ES-I3 (cell line): ENCODE measurements around the gene ORAI3.
A peak's percentile ranks its signal among the peaks of the same experiment; 100 is the strongest.

Source experiments
- H3K36me3 ChIP-seq: 2 replicates; pipeline ENCODE4 v1.6.1; 2013; ENCODE audit warnings: mild to moderate bottlenecking, low read length, control low read depth, moderate library complexity; ENCODE audit not compliant: insufficient read depth
- H3K4me1 ChIP-seq: 2 replicates; pipeline ENCODE4 v1.6.1; 2013; ENCODE audit warnings: mild to moderate bottlenecking, control low read depth, low read length; ENCODE audit not compliant: insufficient read depth
- H3K9ac ChIP-seq: 2 replicates; pipeline ENCODE4 v1.6.1; 2013; ENCODE audit warnings: low read depth, mild to moderate bottlenecking, low read length, moderate library complexity
- H3K9me3 ChIP-seq: 2 replicates; pipeline ENCODE4 v1.6.1; 2013; ENCODE audit warnings: mild to moderate bottlenecking, low read length, moderate library complexity; ENCODE audit not compliant: control insufficient read depth, insufficient read depth

ORAI3 gene

GRCh38 chr16:30947859-30948666 lies 805 bp upstream of the ORAI3 start:
- Histone ChIP-seq H3K36me3 (no peaks in the 10 kb centered on the region), H3K9ac (peak overlapping the region; percentile 93), H3K4me1 (peaks cover 12% of the 10 kb centered on the region; the same call in 1 of the 2 replicates), H3K9me3 (no peaks in the 10 kb centered on the region)

- H3K9me3 ChIP-seq: no peaks in the 10 kb centered on the region
- no peaks in the 10 kb centered on the region for H3K36me3 ChIP-seq
- H3K9ac ChIP-seq: peak overlapping the region; percentile 93; the same call in 1 of the 2 replicates
- peaks cover 12% of the 10 kb centered on the region; the same call in 1 of the 2 replicates for H3K4me1 ChIP-seq
Observed at GRCh38 chr16:30949650-30950515, 1.0 kb downstream of the ORAI3 start.

GRCh38 chr16:30950516-30951065 lies 1.7 kb downstream of the ORAI3 start:
- Histone ChIP-seq H3K9me3 (no peaks in the 10 kb centered on the region), H3K9ac (peak overlapping the region; percentile 93; the same call in 1 of the 2 replicates), H3K4me1 (peaks cover 12% of the 10 kb centered on the region; the same call in 1 of the 2 replicates), H3K36me3 (no peaks in the 10 kb centered on the region)

DNA sequence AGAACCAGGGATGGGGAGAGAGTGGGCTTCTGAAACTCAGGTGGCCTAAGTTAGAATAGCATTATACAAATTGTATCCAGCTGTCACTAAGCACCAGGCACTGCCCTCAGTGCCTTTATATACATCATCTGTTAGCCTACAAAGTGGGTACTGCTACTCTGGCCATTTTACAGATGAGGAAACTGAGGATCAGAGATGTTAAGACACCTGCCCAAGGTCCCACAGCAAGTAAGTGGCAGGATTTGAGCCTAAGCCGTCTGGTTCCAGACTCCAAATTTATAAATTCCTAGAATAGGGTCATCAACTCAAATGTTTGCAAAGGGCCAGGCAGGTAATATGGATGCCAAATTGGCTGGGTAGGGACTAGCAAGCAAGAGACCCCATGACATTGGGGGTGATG lies 2.3 kb downstream of the ORAI3 start:
- no peaks in the 10 kb centered on the region for H3K36me3 ChIP-seq

GRCh38 chr16:30951750-30952149 lies 2.9 kb downstream of the ORAI3 start:
- no peaks in the 10 kb centered on the region for H3K9me3 ChIP-seq
- no peaks in the 10 kb centered on the region for H3K36me3 ChIP-seq
- no peak overlapping the region for H3K9ac ChIP-seq
- H3K4me1 ChIP-seq: peaks cover 12% of the 10 kb centered on the region; the same call in 1 of the 2 replicates

More for the DNA sequence above, 2.3 kb downstream of the ORAI3 start:
- no peak overlapping the region for H3K9ac ChIP-seq
- H3K4me1 ChIP-seq: peaks cover 12% of the 10 kb centered on the region; the same call in 1 of the 2 replicates
- no peaks in the 10 kb centered on the region for H3K9me3 ChIP-seq

DNA sequence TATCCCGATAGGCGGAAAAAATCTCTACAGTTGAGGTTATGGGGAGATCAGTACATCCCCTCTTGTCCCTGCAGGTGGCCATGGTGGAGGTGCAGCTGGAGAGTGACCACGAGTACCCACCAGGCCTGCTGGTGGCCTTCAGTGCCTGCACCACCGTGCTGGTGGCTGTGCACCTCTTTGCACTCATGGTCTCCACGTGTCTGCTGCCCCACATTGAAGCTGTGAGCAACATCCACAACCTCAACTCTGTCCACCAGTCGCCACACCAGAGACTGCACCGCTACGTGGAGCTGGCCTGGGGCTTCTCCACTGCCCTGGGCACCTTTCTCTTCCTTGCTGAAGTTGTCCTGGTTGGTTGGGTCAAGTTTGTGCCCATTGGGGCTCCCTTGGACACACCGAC lies 4.2 kb downstream of the ORAI3 start:
- Histone ChIP-seq H3K36me3 (no peaks in the 10 kb centered on the region), H3K4me1 (peaks cover 6% of the 10 kb centered on the region; the same call in 1 of the 2 replicates), H3K9me3 (no peaks in the 10 kb centered on the region), H3K9ac (no peak overlapping the region)

DNA sequence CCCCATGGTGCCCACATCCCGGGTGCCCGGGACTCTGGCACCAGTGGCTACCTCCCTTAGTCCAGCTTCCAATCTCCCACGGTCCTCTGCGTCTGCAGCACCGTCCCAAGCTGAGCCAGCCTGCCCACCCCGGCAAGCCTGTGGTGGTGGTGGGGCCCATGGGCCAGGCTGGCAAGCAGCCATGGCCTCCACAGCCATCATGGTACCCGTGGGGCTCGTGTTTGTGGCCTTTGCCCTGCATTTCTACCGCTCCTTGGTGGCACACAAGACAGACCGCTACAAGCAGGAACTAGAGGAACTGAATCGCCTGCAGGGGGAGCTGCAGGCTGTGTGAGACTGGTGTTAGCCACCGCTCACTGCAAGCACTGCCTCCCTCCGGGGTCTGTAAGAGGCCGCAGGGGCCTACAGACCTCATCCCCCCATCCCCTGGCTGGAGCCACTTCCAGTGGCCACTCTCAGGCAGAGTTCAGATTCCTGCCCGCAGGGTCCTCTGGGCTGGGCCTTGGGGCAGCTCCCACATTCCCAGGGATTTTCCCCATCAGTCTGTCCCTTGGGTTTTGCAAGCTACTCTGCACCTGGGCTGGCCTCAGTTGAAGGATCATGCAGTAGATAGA lies 4.8 kb downstream of the ORAI3 start:
- no peaks in the 10 kb centered on the region for H3K36me3 ChIP-seq
- H3K9ac ChIP-seq: no peak overlapping the region
- H3K9me3 ChIP-seq: no peaks in the 10 kb centered on the region
- H3K4me1 ChIP-seq: peaks cover 6% of the 10 kb centered on the region; the same call in 1 of the 2 replicates

DNA sequence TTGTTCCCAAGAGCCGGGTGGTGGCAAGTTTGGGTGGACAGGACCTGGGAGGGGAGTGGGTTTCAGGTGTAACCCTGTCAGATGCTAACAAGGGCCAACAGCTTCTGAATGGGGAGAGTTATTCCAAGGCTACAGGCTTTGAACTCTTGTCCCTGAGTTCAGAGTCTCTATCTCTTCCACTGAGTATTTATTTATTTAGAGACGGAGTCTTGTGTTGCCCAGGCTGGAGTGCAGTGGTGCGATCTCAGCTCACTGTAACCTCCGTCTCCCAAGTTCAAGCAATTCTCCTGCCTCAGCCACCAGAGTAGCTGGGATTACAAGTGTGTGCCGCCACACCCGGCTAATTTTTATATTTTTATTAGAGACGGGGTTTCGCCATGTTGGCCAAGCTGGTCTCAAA lies 6.1 kb downstream of the ORAI3 start:
- no peaks in the 10 kb centered on the region for H3K9me3 ChIP-seq
- no peak overlapping the region for H3K9ac ChIP-seq
- H3K36me3 ChIP-seq: no peaks in the 10 kb centered on the region; the same call in 1 of the 2 replicates
- peaks cover 6% of the 10 kb centered on the region; the same call in 1 of the 2 replicates for H3K4me1 ChIP-seq

GRCh38 chr16:30956601-30957455 lies 8.0 kb downstream of the ORAI3 start:
- Histone ChIP-seq H3K4me1 (no peaks in the 10 kb centered on the region; the same call in 1 of the 2 replicates), H3K9ac (peak overlapping the region; percentile 95), H3K36me3 (peaks cover 2% of the 10 kb centered on the region), H3K9me3 (no peaks in the 10 kb centered on the region)

- H3K36me3 ChIP-seq: peaks cover 7% of the 10 kb centered on the region
- no peaks in the 10 kb centered on the region for H3K9me3 ChIP-seq
- peak within 1 kb of the TSS; percentile 95 for H3K9ac ChIP-seq
- H3K4me1 ChIP-seq: no peaks in the 10 kb centered on the region; the same call in 1 of the 2 replicates
Observed at GRCh38 chr16:30957456-30958174, 8.7 kb downstream of the ORAI3 start, which contains the start of gene SETD1A. Gene SETD1A (plus strand): TSS chr16:30957754. CDS start chr16:30958732, 978 bp downstream.

DNA sequence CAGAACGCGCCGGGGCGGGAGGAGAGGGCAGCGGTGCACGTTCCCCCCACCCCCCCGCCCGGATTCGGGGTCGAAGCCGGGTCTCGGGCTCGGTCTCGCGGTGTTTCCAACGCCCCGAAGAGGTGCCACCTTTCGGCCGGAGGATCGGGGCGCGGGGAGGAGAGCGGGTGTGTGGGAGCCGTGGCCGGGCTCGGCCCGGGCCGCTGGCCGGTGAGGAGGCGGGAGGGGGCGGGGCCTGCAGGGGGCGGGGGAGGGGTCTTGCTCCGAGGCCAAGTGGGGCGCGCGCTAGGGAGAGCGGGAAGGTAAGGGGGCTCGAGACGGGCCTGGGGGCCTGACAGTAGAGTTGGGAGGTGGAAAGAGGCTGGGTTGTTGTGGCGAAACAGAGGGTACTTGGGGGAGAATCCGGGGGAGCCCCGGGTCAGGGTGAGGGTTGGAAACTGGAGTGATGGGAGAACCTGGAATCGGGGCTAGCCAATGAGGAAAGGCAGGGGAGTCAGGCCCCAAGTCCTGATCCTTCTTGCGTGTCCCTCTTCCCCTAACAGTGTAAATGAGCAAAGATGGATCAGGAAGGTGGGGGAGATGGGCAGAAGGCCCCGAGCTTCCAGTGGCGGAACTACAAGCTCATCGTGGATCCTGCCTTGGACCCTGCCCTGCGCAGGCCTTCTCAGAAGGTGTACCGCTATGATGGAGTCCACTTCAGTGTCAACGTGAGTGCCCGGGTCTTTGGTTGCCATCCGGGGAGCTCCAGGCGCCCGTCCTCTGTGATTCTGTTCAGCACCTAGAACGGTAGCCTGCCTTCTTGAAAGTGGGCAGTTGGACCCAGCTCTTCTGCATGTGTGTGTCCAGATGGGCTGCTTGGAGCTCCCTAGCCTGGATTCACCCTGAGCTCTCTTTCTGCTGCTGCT lies 9.6 kb downstream of the ORAI3 start:
- peaks cover 12% of the 10 kb centered on the region for H3K36me3 ChIP-seq
- H3K9ac ChIP-seq: peak overlapping the region; percentile 95
- no peaks in the 10 kb centered on the region for H3K9me3 ChIP-seq
- H3K4me1 ChIP-seq: no peaks in the 10 kb centered on the region; the same call in 1 of the 2 replicates

- Histone ChIP-seq H3K9me3 (no peaks in the 10 kb centered on the region), H3K36me3 (peaks cover 16% of the 10 kb centered on the region), H3K4me1 (no peaks in the 10 kb centered on the region), H3K9ac (no peak overlapping the region)
Observed at GRCh38 chr16:30961384-30961783, 12.5 kb downstream of the ORAI3 start.
